HUDEP-2 (cell line): ENCODE data around the gene ARHGAP11A.

ENCODE experiments used
- DNase-seq, 76 experiments: peaks; one replicate each; lab custom pipeline; 2025; ENCODE audit not compliant: unreplicated experiment in 76 of 76; lab: John Stamatoyannopoulos, UW

The ARHGAP11A gene

GRCh38 chr15:32683906-32684584 lies 68.7 kb downstream of the ARHGAP11A start:
- DNase-seq, result no peak

- DNase-seq, result no peak
These were observed 70.3 kb downstream of the ARHGAP11A start for GRCh38 chr15:32685576-32685975.

GRCh38 chr15:32687556-32687955 lies 72.3 kb downstream of the ARHGAP11A start:
- DNase-seq, result no peak

- DNase-seq, result no peak
These were observed 72.9 kb downstream of the ARHGAP11A start for GRCh38 chr15:32688151-32688639.
